ENCODE measurements around the gene HYCC2. TPM values are rescaled to one million over a fixed set of nuclear protein-coding genes. Genes with fewer than 3 reads are reported as not detected.
"Not testable (repeated sequence)": the region's sequence is repeated elsewhere in the genome, so short reads cannot be mapped to it uniquely, and the experiment has no call there.

HYCC2 gene
- total and polyA plus RNA-seq, 2 donors (not counting 3 experiments of a cell fraction or from before 2014, with no cell fraction given): 3.0 to 21.2 TPM

DNA sequence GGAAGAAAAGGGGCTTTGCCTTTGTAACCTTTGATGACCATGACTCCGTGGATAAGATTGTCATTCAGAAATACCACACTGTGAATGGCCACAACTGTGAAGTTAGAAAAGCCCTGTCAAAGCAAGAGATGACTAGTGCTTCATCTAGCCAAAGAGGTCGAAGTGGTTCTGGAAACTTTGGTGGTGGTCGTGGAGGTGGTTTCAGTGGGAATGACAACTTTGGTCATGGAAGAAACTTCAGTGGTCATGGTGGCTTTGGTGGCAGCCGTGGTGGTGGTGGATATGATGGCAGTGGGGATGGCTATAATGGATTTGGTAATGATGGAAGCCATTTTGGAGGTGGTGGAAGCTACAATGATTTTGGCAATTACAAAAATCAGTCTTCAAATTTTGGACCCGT, 8.0 kb downstream of the HYCC2 start:
- H3K4me1 ChIP-seq (ENCODE audit: control insufficient read depth, extremely low read depth, insufficient read depth, low read length); POLR2A ChIA-PET; H3K9ac ChIP-seq (replicated peaks; ENCODE audit: extremely low read depth, insufficient read depth, low read length); DNase-seq (ENCODE audit: low read depth, low spot score); H3K9me1 ChIP-seq (replicated peaks; ENCODE audit: control insufficient read depth, extremely low read depth, insufficient read depth, low read length); H3K36me3 ChIP-seq (ENCODE audit: control insufficient read depth in 2 of 2, extremely low read depth in 1 of 2, insufficient read depth in 2 of 2, low read length in 2 of 2); intact Hi-C loops (cut with micrococcal nuclease); H3K27ac ChIP-seq (ENCODE audit: insufficient read depth, low read depth, low read length); H4K20me1 ChIP-seq (replicated peaks; ENCODE audit: control insufficient read depth, extremely low read depth, insufficient read depth, low read length); dilution Hi-C loops (cut with MboI; ENCODE audit: extremely low pct_ligation_motif_present, low sequenced_read_pairs); H3K9me3 ChIP-seq (replicated peaks; ENCODE audit: control insufficient read depth, insufficient read depth, low read length); H2AFZ ChIP-seq (ENCODE audit: low read depth, low read length); FAIRE-seq; H3K4me3 ChIP-seq (replicated peaks in 1 of 3; ENCODE audit: insufficient read depth in 1 of 3, low read depth in 1 of 3, low read length in 3 of 3); H3K4me2 ChIP-seq (ENCODE audit: insufficient read depth, low read length); H3K27me3 ChIP-seq (ENCODE audit: control insufficient read depth in 2 of 2, insufficient read depth in 2 of 2, low read length in 2 of 2); CTCF ChIA-PET; BruUV-seq (replicated peaks): not testable (repeated sequence)
- peaks cover 71% of the 10 kb centered on the region for H3K79me2 ChIP-seq (ENCODE audit: control insufficient read depth, insufficient read depth, low read length)

- no peak for TF ChIP-seq EZH2 (IDR thresholded peaks at IDR 0.05; ENCODE audit: borderline replicate concordance, low read depth, low read length, severe bottlenecking)
- no peak for TF ChIP-seq POLR2AphosphoS5 (IDR thresholded peaks at IDR 0.05; ENCODE audit: insufficient read depth, low read depth, low read length)
- TF ChIP-seq JUN (IDR thresholded peaks at IDR 0.05; ENCODE audit: borderline replicate concordance, insufficient read depth, insufficient read length, low read depth): no peak
- TF ChIP-seq, protein P1, sequence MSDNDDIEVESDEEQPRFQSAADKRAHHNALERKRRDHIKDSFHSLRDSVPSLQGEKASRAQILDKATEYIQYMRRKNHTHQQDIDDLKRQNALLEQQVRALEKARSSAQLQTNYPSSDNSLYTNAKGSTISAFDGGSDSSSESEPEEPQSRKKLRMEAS (IDR thresholded peaks at IDR 0.05; ENCODE audit: insufficient read depth, insufficient read length): no peak
- no peak for DNase-seq (ENCODE audit: low read depth, low spot score)
- dilution Hi-C loops (cut with MboI; ENCODE audit: extremely low pct_ligation_motif_present, low sequenced_read_pairs): no loop called here
- no peaks in the 10 kb centered on the region for H3K4me1 ChIP-seq (ENCODE audit: control insufficient read depth, extremely low read depth, insufficient read depth, low read length)
- H3K9me1 ChIP-seq (replicated peaks; ENCODE audit: control insufficient read depth, extremely low read depth, insufficient read depth, low read length): no peaks in the 10 kb centered on the region
- no peaks in the 10 kb centered on the region for H3K27me3 ChIP-seq (ENCODE audit: control insufficient read depth in 2 of 2, insufficient read depth in 2 of 2, low read length in 2 of 2)
- H3K9me3 ChIP-seq (replicated peaks; ENCODE audit: control insufficient read depth, insufficient read depth, low read length): no peaks in the 10 kb centered on the region
- H3K36me3 ChIP-seq (ENCODE audit: control insufficient read depth in 2 of 2, extremely low read depth in 1 of 2, insufficient read depth in 2 of 2, low read length in 2 of 2): no peaks in the 10 kb centered on the region
- H3K9ac ChIP-seq (replicated peaks; ENCODE audit: extremely low read depth, insufficient read depth, low read length): no peak overlapping the region
- BruUV-seq (replicated peaks): no TSS peak
- no peak overlapping the region for H2AFZ ChIP-seq (ENCODE audit: low read depth, low read length)
- CTCF ChIA-PET: interaction anchor here (1.0 to 1.8 kb wide), 3 partner anchors 9 to 117 kb away, joined by 3 to 6 read pairs (median 4); no protein-coding TSS in a partner anchor
- no peak overlapping the region for H3K4me2 ChIP-seq (ENCODE audit: insufficient read depth, low read length)
- intact Hi-C loops (cut with micrococcal nuclease): no loop called here
- H3K4me3 ChIP-seq (replicated peaks in 1 of 3; ENCODE audit: insufficient read depth in 1 of 3, low read depth in 1 of 3, low read length in 3 of 3): no peak overlapping the region
- POLR2A ChIA-PET: no interaction called here
- no peak overlapping the region for H3K27ac ChIP-seq (ENCODE audit: insufficient read depth, low read depth, low read length)
- FAIRE-seq: peak; percentile 21
- peaks cover 65% of the 10 kb centered on the region for H3K79me2 ChIP-seq (ENCODE audit: control insufficient read depth, insufficient read depth, low read length)
- no peaks in the 10 kb centered on the region for H4K20me1 ChIP-seq (replicated peaks; ENCODE audit: control insufficient read depth, extremely low read depth, insufficient read depth, low read length)
Observed at GRCh38 chr2:201059961-201060755, 11.3 kb downstream of the HYCC2 start.
